GM21515 (cell line): ENCODE results near the gene MPZL3.
A peak's percentile ranks its signal among the peaks of the same experiment; 100 is the strongest.

ENCODE experiments used
- ATAC-seq: cut with Tn5 transposase; IDR thresholded peaks from one replicate; pipeline ENCODE4 v1.9.1; 2021; ENCODE audit not compliant: unreplicated experiment

MPZL3 gene

DNA sequence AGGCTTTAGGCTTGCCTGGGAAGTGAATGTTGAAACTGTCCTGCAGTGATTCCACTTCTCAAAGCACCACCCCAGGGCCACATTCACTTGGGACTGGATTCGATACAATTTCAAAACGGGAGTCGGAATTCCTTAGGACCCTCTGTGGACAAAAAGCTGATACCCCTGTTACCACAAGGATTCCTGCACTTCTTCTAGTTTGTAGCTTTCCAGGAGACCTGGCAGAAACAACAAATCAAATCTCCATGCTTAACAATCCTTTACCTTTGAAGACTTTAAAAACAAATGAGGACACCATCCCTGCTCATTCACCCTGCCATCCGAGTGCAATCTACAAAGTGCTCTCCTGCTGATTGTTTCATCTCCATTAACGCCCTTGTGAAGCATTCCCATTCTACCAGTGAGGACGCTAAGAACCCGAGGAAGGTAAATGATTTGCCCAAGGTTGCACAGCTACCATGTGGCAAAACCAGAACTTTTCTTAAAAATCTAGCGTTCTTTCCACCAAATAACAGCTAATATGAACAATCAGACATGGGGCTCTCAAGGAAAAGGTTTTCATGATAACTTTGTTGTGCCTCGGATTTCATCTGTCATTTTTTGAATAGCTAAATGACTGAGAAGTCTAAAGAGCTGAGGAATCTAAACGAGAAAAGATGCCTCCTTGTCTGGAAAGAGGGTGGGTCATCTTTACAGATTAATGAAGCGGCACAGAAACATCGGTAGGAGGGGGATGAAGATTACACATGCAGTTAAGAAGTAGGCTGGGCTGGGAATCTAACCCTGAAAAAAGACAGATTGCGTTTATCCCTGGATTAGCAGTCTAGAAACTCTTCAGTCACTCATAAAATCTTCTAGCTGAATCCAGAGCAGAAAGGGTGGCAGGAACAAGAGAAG is 12.7 kb upstream of the MPZL3 start:
- ATAC-seq = no peak

DNA sequence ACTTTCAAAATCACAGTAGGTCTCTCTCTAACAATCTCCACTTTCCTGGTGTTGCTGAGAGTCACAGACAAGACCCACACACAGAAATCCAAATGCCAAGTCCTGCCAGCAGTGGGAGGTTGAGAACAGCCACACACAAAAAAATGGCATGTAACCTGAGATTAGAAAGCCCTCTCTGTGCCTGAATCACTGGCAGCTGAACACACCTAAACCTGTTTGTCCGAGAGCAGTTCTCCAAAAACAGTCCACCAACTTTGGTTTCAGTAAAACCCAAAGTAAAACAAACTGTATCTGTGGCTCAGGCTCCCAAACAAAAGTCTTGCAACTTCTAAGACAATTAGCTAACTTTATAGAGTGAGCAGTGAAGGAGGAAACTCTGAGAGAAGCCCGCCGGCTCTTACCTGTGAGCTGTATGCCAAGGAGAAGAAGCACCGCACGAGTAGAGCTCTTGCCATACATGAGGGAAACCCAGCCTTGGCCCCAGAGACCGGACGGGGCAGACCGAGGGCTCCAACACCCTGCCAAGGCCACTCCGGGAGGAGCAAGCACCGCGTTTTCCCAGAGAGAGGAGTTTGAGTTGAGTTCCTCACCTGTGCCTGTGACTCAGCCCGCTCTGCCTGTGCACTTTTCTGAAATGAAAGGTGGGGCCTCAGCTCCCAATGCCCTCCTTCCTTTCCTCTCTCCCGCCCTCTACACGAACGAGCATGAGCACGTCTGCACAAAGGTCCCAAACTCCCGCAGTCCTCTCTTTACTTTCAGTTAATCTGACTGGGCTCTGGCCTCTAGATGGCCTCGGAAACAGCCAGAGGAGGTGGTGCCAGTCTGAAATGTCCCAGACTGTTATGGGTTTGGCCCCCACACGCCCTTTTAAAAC is 11.8 kb upstream of the MPZL3 start, which contains the start of gene MPZL2:
MPZL2 (minus strand) TSS at position 603 of the 874 bp plus-strand sequence; CDS start at position 459, 144 bp downstream.
- no peak for ATAC-seq

DNA sequence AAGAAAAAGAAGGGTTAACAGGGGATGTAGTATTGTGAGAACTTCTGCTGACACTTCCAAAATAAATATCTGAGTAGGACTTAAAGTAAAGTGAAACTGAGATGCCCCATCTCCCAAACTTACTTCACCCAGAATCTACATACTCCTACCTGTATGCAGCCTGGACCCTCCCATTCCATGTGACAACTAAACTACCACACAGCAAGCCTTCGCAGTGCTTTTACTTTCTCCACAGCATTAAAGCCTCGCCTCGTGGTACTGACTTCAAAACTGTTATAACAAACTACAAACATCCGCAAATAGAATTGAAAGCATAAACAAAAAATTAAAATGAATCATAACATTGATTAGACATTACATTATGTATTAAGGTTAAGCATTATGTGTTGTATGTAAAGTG is 10.9 kb upstream of the MPZL3 start:
- no peak for ATAC-seq

DNA sequence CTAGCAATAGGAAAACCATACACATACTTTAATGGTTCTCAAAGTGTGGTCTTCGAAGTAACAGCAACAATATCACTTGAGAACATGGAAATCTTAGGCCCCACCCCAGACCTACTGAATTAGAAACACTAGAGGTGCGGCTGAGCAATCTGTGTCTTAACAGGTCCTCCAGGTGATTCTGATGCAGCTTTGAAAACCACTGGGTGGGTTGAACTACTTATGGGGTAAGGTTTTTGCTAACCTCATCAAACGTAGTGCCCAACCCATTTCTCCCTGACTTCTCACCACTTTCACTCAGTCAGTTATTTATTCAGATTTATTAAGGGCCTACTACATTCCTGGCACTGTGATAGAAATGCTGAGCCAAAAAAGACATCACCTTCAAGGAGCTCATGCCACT is 8.2 kb upstream of the MPZL3 start:
- ATAC-seq = no peak

DNA sequence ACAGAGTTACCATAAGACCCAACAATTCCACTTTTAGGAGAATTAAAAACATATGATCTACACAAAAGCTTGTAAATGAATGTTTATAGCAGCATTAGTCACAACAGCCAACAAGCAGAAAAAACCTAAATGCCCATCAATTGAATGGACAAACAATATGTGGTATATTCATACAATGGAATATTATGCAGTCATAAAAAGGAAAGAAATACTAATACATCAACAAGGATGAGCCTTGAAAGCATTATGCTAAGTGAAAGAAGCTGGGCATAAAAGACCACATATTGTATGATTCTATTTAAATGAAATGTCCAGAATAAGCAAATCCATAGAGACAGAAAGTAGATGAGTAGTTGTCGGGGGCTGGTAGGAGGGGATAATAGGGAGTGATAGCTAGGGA is 7.0 kb upstream of the MPZL3 start:
- no peak for ATAC-seq

DNA sequence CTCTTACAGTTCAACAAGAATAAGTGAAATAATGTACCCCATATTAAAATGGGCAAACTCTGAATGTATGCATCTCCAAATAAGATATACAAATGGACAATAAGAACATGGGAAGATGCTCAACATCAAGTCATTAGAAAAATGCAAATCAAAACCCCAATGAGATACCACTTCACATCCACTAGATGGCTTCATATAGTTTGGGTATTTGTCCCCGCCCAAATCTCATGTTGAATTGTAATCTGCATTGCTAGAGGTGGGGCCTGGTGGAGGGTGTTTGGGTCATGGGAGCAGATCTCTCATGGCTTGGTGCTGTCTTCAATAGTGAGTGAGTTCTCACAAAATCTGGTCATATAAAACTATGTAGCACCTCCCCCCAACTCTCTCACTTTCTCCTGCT is 6.2 kb upstream of the MPZL3 start:
- ATAC-seq = no peak

DNA sequence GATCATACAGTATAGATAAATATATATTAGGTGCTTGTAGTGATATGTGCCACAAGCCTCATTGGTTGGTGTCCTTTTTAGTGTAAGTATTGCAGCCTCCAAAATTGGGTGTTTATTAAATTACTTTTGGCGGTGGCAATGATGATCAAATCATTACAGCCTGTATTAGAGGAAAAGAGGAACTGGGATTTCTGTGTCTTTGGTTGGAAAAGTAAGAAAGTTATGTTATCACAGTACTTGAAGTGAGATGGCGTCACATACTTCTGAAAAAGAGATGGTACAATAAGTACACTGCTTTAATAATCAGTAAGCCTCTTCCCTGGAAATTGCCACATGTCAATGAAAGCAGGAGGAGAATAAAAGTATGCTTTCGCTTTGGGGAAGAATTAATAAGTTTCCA is 523 bp upstream of the MPZL3 start:
- ATAC-seq = peak; percentile 33

DNA sequence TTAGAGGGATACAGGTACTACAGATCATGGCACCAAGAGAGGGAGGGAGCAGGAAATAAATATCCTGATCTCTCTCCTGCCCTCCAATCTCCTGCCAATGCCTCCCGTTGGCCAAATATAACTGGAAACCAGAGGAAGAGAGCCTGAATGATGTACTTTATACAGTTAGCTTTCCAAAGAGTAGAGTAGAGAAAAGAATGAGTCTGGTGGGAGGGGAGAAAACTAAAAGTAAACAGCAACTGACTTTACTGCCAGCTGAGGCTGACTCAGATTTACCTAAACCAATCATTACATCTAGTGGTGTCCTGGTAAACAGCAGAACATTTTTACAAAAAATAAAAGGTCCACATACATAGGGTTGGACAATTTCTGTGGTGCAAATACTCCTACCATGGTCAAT is 5.1 kb downstream of the MPZL3 start:
- ATAC-seq = no peak

DNA sequence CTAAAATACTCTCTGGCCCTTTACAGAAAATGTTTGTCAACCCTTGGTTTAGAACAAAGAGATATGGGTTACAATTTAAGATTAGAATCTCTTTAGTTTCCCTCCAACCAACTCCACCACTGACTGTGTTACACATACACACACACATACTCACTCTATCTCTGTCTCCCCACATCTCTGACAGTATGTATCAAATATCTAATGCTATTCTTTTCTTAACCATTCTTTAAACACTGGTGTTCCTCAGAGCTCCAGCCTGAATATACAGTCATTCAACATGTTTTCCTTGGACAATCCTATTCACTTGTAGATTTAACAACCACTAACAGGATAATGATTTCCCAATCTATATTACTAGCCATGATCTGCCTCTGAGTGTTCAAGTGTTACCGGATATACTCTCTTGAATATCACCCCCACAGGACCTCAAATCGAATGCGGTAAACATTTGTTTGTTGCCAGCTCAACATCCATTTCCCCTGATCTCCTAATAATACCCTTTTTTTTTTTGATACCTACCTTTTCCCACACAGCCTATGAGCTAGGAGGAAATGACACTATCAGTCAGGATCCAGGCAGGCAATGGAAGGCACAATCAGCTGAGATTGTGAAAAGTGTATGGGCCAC is 6.1 kb downstream of the MPZL3 start:
- ATAC-seq = no peak

DNA sequence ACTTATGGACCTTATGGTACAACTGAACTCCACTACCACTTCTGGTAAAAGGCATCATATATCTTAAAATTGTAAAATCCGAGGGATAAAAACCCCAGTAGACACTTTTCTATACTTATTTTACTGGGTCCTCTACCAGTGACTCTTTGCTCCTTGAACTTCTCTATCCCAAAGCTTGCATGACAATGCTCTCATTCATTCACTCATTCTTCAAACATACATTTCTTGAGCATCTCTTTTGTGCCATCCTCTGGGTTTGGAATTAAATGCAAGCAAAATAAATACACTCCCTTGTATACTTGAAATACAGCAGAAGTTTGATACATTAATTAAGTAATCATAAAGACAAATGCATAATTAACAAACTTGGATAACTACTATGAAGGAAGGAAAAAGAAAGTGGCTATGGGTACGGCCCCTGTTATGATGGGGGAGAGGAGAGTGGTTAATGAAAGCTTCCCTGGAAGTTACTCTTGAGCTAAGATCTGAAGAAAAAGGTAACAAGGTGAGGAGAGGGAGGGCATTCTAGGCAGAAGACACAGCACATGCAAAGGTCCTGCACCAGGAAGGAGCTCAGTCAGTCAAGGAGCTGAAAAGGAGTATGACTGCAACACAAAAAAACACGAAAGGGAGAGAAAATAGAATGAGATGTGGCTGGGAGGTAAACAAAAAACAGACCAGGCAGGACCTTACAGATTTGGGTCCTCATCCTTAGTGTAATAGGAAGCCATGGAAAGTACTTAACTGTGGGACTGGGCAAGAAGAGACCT is 8.0 kb downstream of the MPZL3 start:
- ATAC-seq = no peak

DNA sequence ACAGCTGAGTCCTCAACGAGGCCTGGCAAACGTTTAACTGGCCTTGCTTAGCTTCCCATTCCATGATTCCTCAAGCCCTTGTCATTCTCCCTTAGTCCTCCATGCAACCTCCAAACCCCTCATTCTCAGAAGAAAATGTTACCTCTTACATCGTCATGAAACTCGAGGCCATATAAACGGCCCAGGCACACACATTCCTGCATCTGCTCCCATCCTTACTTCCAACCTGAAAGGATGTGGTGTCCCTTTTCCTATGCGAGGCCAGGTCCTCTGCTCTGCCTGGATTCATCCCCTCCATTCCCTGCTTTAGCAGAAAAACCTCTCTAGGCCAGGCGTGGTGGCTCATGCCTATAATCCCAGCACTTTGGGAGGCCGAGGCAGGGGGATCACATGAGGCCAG is 9.0 kb downstream of the MPZL3 start:
- no peak for ATAC-seq

DNA sequence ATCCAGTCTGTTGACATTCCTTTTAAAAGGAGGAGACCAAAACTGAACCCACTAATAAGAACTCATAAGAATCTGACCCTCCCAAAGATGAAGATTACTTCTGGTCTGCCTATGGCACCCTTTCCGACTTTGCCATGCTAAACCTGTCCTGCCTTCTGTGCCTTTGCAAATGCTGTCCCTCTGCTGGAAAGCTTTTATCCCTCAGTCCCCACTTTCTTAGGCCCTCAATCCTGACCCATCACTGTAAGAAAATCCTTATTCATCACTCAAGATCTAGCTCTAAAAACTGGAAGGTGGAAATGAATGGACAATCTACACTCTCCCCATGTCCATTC is 10.4 kb downstream of the MPZL3 start:
- ATAC-seq = no peak

DNA sequence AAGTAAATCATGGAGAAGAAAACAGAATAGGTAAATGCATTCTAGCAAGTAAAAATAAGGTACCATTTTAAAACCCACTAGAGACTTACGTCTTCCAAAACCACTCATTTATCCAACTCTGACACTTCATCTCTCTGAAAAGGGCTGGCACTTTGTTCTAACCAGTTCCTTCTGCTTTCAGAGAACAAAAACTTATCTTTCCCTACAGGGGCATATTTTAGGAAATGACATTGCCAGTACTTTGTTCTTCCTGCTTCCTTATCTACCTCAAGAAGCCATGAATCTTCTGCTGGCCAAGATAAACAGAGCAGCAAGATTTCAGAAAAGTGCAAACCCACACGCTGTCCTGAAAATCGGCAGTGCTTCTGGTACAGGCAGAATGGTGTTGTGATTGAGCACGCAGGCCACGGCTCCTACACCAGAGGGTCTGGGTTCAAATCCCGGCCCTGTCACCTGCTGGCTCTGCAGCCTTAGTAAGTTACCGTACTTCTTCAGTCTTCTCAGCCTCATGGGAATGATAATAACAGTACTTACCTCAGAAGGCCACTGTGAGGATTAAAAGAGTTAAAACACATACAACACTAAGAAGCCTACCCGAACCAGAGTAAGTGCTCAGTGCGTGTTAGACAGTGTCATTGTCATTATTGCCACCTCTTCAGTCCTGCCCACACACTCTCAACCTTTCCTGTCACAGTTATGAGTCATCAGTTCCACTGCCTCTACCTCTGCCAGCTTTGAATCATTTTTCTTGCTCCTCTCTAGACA is 11.0 kb downstream of the MPZL3 start:
- ATAC-seq = no peak

DNA sequence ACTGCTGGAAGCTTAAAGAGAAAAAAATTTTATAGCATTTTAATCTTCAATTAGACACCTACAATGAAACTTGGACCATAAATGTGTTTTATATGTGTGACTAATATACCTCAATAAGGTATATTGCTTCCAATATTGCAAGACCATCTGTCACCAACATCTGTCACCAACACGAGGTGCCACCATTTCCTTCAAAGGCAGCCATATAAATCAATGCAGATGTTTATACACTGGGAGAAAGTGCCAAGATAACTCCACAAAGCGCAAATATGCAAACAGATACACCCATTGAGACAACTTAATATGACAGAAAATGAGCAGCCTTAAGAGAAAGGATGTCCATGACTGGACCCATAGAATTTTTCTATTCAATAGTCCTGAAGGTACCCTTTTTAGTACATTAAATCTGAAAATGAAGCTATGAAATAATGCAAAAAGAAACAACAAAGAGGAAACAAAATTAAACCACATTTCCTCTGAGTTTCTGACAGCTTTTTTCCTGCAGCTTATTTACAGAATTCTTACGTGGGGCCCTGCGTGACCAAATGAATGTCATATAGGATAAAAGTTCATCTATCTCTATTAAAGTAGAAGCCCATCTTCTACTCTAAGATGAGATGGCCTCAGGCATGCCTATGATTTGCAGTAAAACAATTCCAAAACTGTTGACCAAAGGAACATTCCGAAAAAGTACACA is 12.5 kb downstream of the MPZL3 start:
- ATAC-seq = no peak

DNA sequence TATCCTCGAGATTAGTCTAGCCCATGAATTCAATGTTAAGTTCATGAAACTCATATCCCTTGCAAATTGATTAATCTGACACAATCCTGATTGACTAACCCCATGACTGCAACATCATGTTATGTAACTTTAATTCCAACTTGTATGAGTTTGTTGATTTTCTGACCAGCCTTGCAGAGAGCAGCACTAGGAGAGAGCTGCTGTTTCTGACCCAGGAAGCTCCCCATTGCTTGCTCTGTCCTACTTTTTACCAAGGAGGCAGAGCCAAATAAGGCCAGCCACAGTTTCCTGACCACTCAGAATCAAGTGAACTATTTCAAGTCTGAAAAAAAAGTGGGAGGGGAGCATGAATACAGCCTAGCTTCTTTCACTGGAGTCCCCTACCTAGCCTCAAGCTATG is 13.2 kb downstream of the MPZL3 start:
- no peak for ATAC-seq

DNA sequence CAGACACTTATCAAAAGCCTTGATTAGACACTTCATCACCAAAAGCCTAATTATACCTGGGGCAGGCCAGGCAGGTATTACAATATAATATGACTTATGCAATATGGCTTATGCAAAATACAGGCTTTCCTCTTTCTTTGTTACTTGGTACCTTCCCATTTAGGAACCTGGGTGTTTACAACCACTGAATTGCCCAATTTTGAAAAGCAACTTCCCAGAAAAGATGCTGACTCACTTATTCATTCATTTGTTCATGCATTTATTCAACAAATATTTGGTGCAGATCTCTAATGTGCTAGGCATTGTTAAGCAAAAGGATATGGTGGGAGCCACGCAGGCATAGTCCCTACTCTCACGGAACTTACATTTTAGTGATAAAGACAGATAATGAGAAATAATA is 13.7 kb downstream of the MPZL3 start:
- ATAC-seq = no peak

DNA sequence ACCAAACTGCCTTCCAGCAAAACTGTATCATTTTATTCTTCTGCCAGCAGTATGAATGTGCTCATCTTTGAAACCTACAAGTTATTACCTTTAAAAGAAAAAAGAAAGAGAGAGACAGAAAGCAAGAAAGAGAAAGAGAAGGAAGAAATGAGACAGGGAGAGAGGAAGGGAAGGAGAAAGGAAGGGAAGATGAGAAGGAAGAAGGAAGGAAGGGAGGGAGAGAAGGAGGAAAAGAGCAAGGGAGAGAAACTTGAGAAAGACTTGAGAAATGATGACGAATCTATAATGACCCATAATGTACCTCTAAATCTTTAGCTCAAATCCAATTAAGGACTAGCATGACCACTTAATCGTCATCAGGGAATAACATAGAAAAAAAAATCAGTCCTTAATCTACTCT is 16.0 kb downstream of the MPZL3 start:
- no peak for ATAC-seq

DNA sequence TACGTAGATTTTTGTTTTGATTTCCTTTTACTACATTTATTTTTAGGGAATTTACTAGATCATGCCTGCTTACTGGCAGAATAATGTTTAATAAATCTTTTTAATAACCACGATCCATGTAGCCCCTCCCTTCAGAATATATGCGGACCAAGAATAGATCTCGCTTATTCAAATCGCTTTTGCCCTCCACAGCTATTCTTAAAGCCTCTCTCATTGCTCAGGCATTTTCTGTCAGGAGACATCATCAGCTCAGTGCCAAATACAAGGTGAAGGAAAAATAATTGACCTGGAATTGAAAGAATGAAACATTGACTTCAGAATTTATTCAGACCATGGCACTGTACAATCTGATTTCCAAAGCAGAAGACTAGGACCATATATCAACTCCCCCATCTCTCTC is 17.3 kb downstream of the MPZL3 start:
- ATAC-seq = no peak

DNA sequence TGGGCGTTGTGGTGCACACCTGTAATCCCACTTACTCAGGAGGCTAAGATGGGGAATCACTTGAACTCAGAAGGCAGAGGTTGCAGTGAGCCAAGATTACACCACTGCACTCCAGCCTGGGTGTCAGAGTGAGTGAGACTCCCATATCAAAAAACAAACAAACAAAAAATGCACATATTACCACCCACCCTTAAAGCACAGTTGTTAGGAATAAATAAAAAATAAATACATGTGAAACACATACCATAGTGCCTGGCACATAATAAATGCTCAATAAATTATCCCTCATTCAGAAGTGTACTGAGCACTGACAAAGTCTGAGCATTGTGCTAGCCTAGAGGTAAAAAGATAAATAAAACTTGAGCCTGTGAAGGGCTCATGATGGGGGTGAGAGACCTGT is 18.3 kb downstream of the MPZL3 start:
- ATAC-seq = no peak

DNA sequence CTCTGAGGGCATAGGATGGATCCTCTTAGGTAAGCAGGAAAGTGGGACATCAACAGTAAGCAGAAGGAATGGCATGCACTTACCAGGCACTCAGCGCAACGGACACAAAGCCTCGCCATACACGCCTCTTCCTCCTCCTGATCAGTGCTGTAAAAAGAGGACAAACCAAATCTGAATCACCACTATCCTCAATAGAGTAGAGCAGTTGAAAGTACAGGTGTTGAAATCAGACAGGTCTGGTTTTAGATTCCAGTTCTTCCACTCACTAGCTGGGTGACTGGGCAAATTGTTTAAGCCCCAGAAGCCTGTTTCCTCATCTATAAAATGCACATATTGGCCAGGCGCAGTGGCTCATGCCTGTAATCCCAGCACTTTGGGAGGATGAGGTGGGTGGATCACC is 18.8 kb downstream of the MPZL3 start:
- no peak for ATAC-seq
